Activated T-cell treated with anti-CD3 and anti-CD28 coated beads for 48 hours (primary cell): ENCODE data around the gene CPNE7.
"Not testable (repeated sequence)": the region's sequence is repeated elsewhere in the genome, so short reads cannot be mapped to it uniquely, and the experiment has no call there.

ENCODE experiments used
- DNase-seq: peaks from one replicate; pipeline ENCODE4 v3.0.0-alpha.2; 2020; ENCODE audit warnings: low read depth

CPNE7 gene

GRCh38 chr16:89623511-89624261 is 48.1 kb downstream of the CPNE7 start:
- DNase-seq, result no peak

GRCh38 chr16:89624777-89625761 is 49.5 kb downstream of the CPNE7 start:
- DNase-seq, result no peak

GRCh38 chr16:89629827-89630610 is 54.5 kb downstream of the CPNE7 start:
- no peak for DNase-seq

- no peak for DNase-seq
These were observed 57.6 kb downstream of the CPNE7 start for GRCh38 chr16:89633064-89633631.

- DNase-seq, result not testable (repeated sequence)
These were observed 59.2 kb downstream of the CPNE7 start for GRCh38 chr16:89634463-89635385.

GRCh38 chr16:89636663-89637062 is 61.1 kb downstream of the CPNE7 start:
- no peak for DNase-seq

- no peak for DNase-seq
These were observed 61.8 kb downstream of the CPNE7 start for GRCh38 chr16:89637379-89637778.

GRCh38 chr16:89638455-89638854 is 62.9 kb downstream of the CPNE7 start:
- DNase-seq, result no peak

GRCh38 chr16:89639385-89639784 is 63.8 kb downstream of the CPNE7 start:
- DNase-seq, result no peak

GRCh38 chr16:89641458-89642119 is 66.0 kb downstream of the CPNE7 start:
- no peak for DNase-seq

- DNase-seq, result no peak
These were observed 67.0 kb downstream of the CPNE7 start for GRCh38 chr16:89642574-89642973.

GRCh38 chr16:89643769-89644300 is 68.3 kb downstream of the CPNE7 start:
- no peak for DNase-seq

GRCh38 chr16:89645122-89645521 is 69.6 kb downstream of the CPNE7 start:
- no peak for DNase-seq

GRCh38 chr16:89646270-89646669 is 70.7 kb downstream of the CPNE7 start:
- DNase-seq, result no peak
